Stomach (tissue), 9 donors: ENCODE measurements around the gene HPGD. TPM values are rescaled to one million over a fixed set of nuclear protein-coding genes. Genes with fewer than 3 reads are reported as not detected.
A peak's percentile ranks its signal among the peaks of the same experiment; 100 is the strongest.

Source experiments
- DNase-seq, 2 donors: peaks; one replicate each; pipeline versions ENCODE4 v3.0.0 to v3.0.0-alpha.2; 2013 to 2019
- H3K27ac ChIP-seq, 5 donors: fragments of 200-600 bp in 4 of 5; sonication (generic) in 4 of 5; one replicate each; pipeline ENCODE4 v1.5.1; 2013 to 2019; ENCODE audit warnings: mild to moderate bottlenecking in 1 of 5, moderate library complexity in 1 of 5
- H3K27me3 ChIP-seq, 3 donors: fragments of 200-600 bp; sonication (generic); one replicate each; pipeline ENCODE4 v1.5.1; 2017 to 2019; ENCODE audit warnings: mixed run types in 1 of 3
- H3K36me3 ChIP-seq, 4 donors: fragments of 200-600 bp; sonication (generic); 1 replicate in 3 of 4; 2 replicates in 1 of 4; pipeline ENCODE4 v1.5.1; 2016 to 2019
- H3K4me1 ChIP-seq, 4 donors: fragments of 200-600 bp; sonication (generic); one replicate each; pipeline ENCODE4 v1.5.1; 2016 to 2019
- H3K4me3 ChIP-seq, 4 donors: fragments of 200-600 bp; sonication (generic) in 3 of 4; one replicate each; pipeline ENCODE4 v1.5.1; 2016 to 2019; ENCODE audit warnings: mild to moderate bottlenecking in 1 of 4
- H3K9me3 ChIP-seq, 4 donors: fragments of 200-600 bp; sonication (generic); one replicate each; pipeline ENCODE4 v1.5.1; 2016 to 2019
- CTCF ChIP-seq, 7 experiments: fragments of 450-650 bp in 4 of 7; fragments of 200-600 bp in 3 of 7; sonication (generic) in 3 of 7; IDR thresholded peaks; one replicate each; pipeline ENCODE4 v1.5.1; 2016 to 2019; ENCODE audit warnings: antibody characterized with exemption in 7 of 7, control low read depth in 2 of 7, mild to moderate bottlenecking in 1 of 7
- EP300 ChIP-seq: sonication (generic); formaldehyde crosslinking; IDR thresholded peaks from one replicate; pipeline ENCODE4 v1.6.1; 2017; ENCODE audit warnings: antibody characterized with exemption
- POLR2A ChIP-seq, 4 donors: fragments of 450-650 bp; IDR thresholded peaks; one replicate each; pipeline ENCODE4 v1.6.1; 2016; ENCODE audit warnings: antibody characterized with exemption in 4 of 4, control low read depth in 2 of 4, mild to moderate bottlenecking in 1 of 4, moderate library complexity in 1 of 4
- POLR2AphosphoS5 ChIP-seq, 3 donors: sonication (generic); formaldehyde crosslinking; IDR thresholded peaks; one replicate each; pipeline ENCODE4 v1.6.1; 2016; ENCODE audit warnings: antibody characterized with exemption in 3 of 3
- WGBS, 5 donors: extraction: QIAGEN DNeasy Blood & Tissue Kit in 3 of 5; methylation state at CpG; one replicate each; pipeline versions ENCODE4 v1.1.5 to v1.1.7; 2013 to 2018; 5-methylcytosine and 5-hydroxymethylcytosine counted together
- intact Hi-C: fragments of 100-400 bp; cut with DNase I; formaldehyde crosslinking; loops from one replicate; pipeline ENCODE4 v1.15.1; 2023; ENCODE audit warnings: low total_unique reads
- polyA plus RNA-seq, 3 donors: library from polyadenylated mRNA; stranded (reverse); fragments of 200-250 nt; gene quantifications; one replicate each; pipeline ENCODE4 v1.2.3, GENCODE V29; 2013
- total RNA-seq, 5 donors: library from RNA; depleted of rRNA; stranded (reverse); fragments of >200 nt; gene quantifications; one replicate each; pipeline versions ENCODE4 v1.1.0 to v1.2.3, GENCODE V29; 2014 to 2016
- donor health status: healthy with polysubstance abuse.
- donor health status: Bipolar disorder and iron deficiency.
- donor health status: healthy.

Gene HPGD
- total and polyA plus RNA-seq, 8 donors = 13.6 to 492 (median 51.0) TPM

DNA sequence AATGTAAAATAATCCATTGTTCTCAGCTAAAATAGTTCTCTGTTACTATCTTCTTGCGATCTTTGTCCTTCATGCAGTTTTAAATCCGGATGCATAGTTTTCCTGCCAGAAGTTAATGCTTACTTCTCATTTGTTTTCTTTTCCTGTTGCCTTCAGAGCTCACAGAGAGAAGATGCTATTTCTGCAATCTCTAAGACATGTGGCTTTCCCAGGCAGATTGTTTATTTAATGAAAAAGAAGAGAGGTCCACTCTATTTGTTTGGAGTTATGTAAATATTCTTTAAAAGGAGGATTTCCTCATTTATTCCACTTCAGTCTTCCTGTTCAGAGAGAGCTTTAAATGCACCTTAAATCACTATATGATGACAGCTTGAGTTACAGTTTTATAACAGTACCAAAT is 39.3 kb upstream of the HPGD start:
- no peak for DNase-seq
- H3K4me3 ChIP-seq = no peak overlapping the region
- H3K27me3 ChIP-seq = no peaks in the 10 kb centered on the region
- 33 to 51% (median 46%) methylated on average over 2 of the region's 2 CpGs for WGBS, 5 donors
- H3K36me3 ChIP-seq = no peaks in the 10 kb centered on the region
- intact Hi-C loops = no loop called here
- H3K9me3 ChIP-seq = no peaks in the 10 kb centered on the region
- no peak for TF ChIP-seq CTCF (IDR thresholded peaks at IDR 0.05)
- no peak for TF ChIP-seq POLR2A (IDR thresholded peaks at IDR 0.05)
- TF ChIP-seq EP300 = no peak
- no peak for TF ChIP-seq POLR2AphosphoS5 (IDR thresholded peaks at IDR 0.05)
- no peak overlapping the region for H3K27ac ChIP-seq
- no peaks in the 10 kb centered on the region for H3K4me1 ChIP-seq

DNA sequence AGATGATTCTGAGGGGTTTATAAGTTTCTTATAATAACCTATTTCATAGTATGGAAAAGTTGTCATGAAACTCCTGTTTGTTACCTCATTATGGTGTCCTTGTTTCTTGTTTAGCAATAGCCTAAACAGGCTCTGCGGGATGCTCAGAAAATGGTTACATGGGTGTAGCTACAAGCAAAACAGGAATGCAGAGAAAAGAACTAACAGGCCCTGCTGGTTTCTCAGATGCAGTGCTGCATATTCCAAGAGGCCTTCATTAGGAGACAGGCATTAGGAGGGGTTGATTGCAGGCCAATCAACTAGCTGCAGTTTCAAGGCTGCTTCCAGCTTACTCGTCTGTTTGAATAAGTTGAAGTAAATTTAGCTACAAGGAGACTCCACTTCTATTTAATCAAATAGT is 37.6 kb upstream of the HPGD start:
- Histone ChIP-seq H3K4me1 (no peaks in the 10 kb centered on the region), H3K4me3 (no peak overlapping the region), H3K9me3 (no peaks in the 10 kb centered on the region), H3K36me3 (no peaks in the 10 kb centered on the region), H3K27me3 (no peaks in the 10 kb centered on the region), H3K27ac (no peak overlapping the region)
- DNase-seq = peak in 1 of 2 donors; percentile 38
- TF ChIP-seq POLR2AphosphoS5 (IDR thresholded peaks at IDR 0.05) = no peak
- TF ChIP-seq EP300 = no peak
- TF ChIP-seq POLR2A (IDR thresholded peaks at IDR 0.05) = no peak
- no peak for TF ChIP-seq CTCF (IDR thresholded peaks at IDR 0.05)
- intact Hi-C loops = no loop called here
- 47 to 56% (median 53%) methylated on average over 2 of the region's 2 CpGs for WGBS, 5 donors

DNA sequence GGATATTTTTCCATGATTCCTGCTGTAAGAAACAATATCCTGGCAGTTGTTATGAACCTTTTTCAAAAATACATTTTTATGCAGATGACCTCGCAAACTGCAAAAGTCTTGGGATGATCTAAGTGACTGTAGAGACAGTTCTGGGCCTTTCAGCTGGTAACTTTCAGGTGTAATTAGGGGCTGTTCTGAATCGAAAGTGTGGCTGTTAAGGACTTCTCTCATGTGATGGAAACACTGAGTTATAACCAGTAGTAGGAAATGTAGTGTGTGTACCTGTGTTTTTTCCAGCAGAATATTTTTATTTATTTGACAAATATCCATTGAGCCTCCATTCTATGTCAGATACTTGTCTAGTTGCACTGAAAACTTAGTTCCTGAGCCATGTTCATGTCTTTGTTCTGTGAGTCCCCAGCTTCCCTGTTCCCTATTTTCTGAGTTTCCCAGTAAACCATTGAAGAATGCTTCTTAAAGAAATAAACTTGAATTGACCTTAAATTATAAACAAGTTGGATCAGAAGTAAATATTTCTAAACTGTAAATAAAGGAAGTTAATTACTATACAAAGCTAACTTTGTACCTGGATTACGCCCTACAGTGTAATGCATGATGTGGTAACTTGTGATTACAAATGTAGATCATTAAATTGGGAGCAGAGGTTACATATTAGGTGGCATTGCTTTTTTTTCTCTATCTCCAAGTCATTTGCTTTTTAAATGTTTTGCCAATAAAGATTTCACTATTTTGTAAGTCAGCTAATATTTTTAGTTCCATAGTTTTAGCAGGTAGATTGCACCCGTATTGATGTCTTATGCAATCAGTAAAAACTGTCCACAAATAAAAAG is 33.7 kb upstream of the HPGD start:
- intact Hi-C loops = no loop called here
- DNase-seq = peak in 1 of 2 donors; percentile 53
- WGBS, 5 donors = 72 to 88% (median 80%) methylated on average over 4 of the region's 4 CpGs
- H3K9me3 ChIP-seq = no peaks in the 10 kb centered on the region
- H3K4me3 ChIP-seq = no peak overlapping the region
- peak overlapping the region in 1 of 5 donors; percentile 51 for H3K27ac ChIP-seq
- H3K27me3 ChIP-seq = no peaks in the 10 kb centered on the region
- no peaks in the 10 kb centered on the region for H3K4me1 ChIP-seq
- no peak for TF ChIP-seq POLR2A (IDR thresholded peaks at IDR 0.05)
- TF ChIP-seq EP300 = no peak
- TF ChIP-seq POLR2AphosphoS5 (IDR thresholded peaks at IDR 0.05) = no peak
- TF ChIP-seq CTCF (IDR thresholded peaks at IDR 0.05) = no peak
- H3K36me3 ChIP-seq = no peaks in the 10 kb centered on the region

- Histone ChIP-seq H3K9me3 (no peaks in the 10 kb centered on the region), H3K36me3 (no peaks in the 10 kb centered on the region), H3K4me3 (no peak overlapping the region), H3K4me1 (no peaks in the 10 kb centered on the region), H3K27ac (no peak overlapping the region), H3K27me3 (no peaks in the 10 kb centered on the region)
- no peak for DNase-seq
- intact Hi-C loops = no loop called here
- no peak for TF ChIP-seq POLR2AphosphoS5 (IDR thresholded peaks at IDR 0.05)
- TF ChIP-seq CTCF (IDR thresholded peaks at IDR 0.05) = no peak
- TF ChIP-seq POLR2A (IDR thresholded peaks at IDR 0.05) = no peak
- TF ChIP-seq EP300 = no peak
Measured at GRCh38 chr4:174554231-174554728, 32.0 kb upstream of the HPGD start.
